Activated T-cell treated with anti-CD3 and anti-CD28 coated beads for 24 hours (primary cell): ENCODE data around the gene CYP26B1.
A peak's percentile ranks its signal among the peaks of the same experiment; 100 is the strongest.

ENCODE experiments used
- DNase-seq: peaks from one replicate; pipeline ENCODE4 v3.0.0-alpha.2; 2020; ENCODE audit warnings: low read depth

The CYP26B1 gene

DNA sequence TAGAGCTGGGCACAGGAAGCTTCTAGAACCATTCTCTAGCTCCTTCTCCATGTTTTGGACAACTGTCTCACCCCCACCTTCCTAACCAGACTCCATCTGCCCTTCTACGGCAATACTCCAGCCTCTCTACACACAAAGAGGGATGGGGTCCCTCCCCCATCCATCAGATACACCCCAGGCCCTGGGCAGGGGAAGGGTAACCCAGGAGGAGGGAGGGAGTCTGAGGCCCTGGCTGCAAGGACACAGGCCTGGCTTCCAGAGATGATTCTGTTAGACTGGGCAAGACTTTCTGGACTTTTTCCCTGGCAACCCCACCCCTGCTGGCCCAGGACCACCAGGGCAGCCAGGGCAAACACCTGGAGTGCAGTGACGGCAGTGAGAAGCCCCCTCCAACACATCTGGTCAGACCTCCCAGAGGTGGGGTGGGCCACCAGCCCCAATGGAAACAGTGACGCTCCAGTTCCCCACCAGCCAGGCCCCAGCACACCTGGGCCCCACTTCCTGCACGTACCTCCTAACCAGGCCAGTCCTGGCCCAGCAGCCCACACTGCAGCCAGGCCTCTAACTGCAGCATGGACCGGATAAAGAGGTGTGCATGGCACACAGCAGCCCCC lies 6.5 kb downstream of the CYP26B1 start:
- DNase-seq = no peak

DNA sequence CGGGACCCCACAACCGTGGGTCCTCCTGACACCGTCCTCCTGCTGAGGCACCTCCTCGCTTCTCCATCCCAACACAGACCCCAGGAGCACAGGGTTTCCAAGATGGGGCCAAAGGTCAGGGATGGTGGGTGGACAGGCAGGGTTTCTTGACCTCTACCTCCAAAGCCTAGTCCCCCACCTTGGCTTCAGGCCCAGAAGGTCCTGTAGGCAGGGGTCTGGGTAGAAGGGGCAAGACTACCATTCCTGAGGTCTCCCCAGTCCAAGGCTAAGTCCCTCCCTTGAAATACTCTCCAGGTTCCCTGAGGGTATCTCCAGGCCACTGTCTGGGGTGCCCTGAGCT lies 7.1 kb downstream of the CYP26B1 start:
- no peak for DNase-seq

DNA sequence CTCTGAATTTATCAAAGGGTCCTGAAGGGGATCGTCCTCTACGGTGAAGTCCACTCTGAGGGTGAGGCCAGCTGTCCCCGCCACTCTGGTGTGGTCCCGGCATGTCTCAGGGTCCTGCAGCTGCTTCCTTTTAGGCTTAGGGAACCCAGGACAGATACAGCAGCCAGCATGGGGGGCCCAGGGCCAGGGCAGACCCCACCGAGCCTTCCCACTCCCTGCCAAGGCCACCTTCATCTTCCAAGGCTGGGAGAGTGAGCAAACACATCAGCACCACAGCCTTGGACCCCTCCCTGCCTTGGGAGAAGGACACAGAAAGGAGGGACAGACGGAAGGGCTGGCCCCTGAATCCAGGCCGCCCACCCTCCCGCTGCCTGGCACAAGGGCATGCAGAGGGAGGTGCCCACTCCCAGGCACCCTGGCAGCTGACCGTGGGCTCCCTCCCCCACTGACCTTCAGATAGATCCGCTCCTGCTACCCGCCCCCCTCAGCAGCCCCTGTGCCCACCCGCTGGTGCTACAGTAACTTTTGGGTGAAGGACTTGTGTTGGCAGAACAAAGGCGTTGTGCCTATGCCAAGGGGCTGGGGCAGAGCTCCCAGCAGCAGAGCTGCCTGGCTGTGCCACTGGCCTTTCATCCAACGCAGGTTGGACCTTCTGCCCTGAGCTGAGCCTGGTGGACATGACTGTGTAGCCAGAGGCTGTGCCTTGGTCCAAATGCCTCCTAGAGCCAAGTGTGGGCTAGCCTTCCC lies 7.6 kb downstream of the CYP26B1 start:
- no peak for DNase-seq

DNA sequence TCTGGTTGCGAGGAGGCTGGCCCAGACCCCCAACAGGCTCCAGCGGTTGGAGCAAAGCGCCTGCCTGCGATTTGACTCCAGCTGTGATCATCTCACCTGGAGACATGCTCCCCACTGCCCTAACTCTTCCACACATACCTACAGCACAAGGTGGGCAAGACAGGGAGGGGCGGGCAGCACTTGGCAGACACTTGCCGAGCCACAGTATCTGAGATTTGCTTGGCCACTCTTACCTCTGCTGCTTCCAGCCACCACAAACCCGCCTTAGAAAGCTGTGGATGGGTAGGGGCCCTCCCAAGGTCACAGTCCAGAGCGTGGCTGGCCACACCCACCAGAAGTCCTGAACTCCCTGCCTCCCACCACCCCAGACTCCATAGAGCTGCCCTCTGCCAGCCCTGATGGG lies 8.2 kb downstream of the CYP26B1 start:
- DNase-seq = no peak

DNA sequence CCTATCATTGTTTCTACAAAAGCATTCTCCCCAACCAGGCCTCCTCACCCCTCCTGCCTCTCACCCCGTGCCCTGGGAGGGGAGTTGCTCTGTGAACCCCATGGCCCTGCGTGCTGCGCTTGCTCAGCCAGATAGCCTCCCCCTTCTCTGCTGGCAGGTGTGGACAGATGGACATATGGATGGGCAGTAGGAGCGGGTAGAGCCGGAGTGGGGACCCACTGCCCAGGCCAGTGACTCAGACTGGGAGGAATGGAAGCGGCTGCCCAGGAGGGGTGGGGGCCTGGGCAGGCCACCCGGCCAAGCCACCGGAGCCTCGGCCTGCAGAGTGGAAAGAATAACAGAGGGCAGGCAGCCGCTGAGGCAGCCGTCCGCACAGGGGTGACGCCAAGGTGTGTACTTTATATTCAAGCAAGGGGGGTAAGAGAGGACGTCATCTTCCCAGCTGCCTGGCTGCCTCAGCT lies 8.7 kb downstream of the CYP26B1 start:
- no peak for DNase-seq

DNA sequence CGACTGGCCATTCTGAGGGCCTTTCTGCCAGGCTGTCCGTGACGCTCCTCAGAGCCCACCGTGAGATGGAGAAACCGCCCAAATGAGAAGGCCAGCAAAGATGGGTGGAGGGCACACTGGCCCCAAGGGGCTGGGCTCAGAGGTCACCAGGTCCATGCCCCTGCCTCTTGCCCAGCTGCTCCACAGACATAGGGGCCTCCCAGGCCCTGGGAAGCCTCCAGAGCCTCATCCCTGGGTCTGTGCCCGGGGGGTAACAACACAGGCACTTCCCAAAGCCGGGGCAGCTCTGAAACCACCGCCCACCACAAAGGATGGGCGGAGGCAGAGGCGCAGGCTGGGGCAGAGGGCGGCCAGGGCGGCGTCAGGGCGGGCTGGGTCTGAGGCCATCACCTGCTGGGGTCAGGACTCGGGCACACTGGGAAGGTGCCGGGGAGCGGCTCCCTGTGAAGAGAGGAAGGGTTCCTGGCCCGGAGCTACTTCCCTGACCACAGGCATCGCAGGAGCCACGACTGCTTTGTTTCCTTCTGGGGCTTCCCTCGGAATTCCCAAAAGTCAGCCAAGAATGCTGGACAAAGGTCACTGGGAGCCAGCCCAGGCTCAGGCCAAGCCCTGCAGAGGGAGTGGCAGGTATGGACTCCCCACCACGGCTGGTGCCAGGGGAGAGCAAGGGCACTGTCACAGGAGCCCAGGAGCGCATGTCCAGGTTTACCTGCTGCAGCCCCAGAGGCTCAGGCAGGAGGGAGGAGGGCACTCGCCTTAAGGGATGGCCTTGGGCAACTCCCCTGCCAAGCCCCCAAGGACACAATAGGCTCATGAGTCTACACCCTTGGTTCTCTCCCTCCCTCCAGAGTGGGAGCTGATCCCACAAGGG lies 9.4 kb downstream of the CYP26B1 start:
- DNase-seq = no peak

DNA sequence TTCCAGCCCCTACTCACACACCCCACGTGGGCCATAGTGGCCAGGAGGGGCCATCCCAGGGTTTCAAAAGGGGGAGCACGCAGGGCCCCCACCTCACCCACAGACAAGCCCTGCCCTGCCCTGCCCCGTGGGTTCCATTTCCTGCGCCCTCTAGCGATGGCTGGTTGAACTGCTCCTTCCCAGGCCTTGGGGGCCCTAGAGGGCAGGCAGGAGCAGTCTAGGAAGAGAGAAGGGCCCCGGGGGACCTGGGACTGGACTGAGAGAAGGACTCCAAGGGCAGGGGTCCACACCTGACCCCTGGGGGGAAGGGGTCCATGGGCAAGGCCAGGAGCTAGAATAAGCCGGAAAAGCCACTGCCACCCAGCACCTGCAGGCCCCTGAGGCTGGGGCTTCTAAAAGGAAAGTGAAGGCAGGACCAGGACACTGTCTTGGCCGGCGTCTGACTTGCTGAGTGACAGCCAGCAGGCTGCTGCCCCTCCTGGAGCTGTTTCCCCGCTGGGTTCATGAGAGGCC lies 10.1 kb downstream of the CYP26B1 start:
- DNase-seq = peak; percentile 48

DNA sequence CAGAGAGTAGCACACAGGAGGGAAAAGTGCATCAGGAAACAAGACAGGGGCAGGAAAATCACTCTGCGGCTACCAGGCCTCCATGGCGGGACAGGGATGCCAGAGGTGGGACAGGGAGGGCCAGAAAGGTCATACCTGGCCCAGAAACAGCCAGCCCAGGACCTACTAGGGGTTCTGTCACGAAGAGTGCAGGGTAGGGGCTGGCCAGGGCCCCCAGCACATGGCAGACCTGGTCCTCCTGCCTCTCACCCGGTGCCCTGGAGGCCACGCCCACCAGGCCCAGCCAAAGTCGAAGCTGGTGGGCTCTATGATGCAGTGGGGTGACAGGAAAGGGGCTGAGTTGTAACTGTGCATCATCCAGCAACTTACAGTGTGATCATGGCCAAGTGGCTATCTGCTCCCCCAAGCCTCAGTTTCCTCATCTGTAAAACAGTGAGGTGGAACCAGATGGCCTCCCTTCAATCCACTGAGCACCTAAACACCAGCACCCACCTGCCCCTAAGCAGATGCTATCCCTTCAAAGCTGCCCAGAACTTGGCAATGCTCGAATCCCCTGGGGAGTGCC lies 10.6 kb downstream of the CYP26B1 start:
- DNase-seq = no peak

DNA sequence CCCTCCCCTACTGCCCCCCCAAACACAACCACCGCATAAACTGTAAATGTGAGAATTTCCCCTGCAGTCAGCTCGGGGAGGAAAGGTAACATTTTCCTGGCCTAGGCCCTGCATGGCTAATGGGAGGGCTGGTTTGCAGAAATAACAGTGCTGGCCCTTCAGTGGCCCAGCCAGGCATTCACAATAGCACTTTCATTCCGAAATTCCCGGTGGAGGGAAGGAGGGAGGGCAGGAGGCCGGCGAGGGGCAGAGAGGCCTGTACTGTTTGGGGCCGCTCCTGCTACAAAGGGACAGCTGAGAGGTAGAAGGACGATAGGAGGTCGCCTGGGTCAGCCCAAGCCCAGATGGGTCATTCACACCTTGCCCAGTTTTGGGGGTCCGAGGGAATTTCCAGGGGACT lies 11.3 kb downstream of the CYP26B1 start:
- no peak for DNase-seq

DNA sequence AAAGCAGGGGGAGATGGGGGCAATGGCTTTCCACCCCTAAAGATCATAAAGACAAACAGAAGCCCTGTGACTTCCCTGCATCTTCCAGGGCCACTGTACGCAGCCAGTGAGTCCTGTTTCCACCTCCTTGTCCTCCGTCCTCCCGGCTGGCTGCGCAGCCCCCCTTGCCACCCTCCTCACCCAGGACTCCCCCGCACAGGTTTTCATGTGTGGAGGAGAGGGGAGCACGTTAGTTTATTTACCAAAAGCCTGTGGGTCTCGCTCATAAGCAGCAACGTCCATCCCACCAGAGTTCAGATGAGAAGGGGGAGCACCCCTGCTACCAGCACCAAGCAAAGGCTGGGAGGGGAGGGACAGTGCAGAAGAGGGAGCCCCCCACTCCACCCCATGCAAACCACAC lies 11.7 kb downstream of the CYP26B1 start:
- no peak for DNase-seq

DNA sequence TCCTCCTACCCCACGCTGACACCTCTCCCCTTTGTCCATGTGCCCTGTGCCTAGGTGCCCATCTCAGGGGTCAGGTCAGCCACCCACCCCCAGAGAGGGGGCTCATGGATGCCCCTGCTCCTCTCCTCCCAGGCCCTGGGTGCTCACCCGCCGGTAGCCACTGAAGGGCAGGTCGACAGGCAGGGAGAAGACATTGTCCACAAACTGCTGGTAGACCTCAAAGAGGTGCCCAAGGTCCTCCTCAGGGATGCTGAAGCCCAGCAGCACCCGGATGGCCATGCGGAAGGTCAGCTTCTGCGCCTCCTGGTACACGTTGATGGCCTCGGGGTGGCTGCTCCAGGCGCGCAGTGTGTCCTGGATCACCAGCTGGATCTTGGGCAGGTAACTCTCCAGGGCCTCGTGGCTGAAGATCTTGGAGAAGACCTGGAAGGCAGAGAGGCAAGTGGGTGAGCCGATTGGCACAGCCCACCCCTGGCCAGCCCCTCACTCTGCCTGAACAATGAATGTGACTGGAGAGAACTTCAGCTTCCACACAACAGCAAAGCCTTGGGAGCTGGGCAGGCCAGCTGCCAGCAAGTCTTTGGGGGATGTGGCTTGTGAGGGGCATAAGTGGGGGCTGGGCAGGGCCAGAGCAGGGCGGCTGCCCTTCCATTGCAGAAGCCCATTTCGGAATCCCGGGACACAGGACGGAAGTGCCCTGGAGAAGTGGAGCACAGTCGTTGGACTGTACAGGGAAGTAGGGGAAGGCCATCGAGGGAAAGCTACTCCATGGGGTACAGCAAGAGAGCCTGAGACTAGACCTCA lies 12.5 kb downstream of the CYP26B1 start:
- DNase-seq = no peak

DNA sequence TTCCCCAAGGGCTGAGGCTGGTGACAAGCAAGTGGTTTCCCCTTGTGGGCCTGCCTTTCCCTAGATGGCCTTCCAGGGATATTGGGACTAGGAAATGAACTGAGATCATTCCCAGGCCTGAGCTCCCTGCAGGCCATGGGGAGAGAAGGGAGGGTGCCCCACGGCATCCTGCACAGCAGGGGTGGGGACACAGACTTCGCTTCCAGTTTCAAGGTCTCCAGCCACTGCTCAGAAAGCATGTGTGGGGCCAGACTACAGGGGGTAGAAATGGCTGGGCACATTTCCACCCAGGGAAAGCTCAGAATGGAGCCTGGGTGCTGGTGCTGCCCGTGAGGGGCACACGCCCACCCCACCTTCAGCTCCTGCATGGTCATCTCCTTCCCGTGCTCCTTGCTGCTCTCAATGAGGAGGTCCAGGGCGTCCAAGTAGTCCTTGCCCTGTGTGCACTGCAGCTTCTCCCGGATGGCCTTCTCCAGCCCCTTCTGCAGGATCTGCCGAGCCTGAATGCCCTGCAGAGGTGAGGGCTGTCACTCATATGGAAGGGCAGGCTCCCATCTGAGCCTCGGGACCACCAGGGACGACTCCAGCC lies 13.2 kb downstream of the CYP26B1 start:
- no peak for DNase-seq

DNA sequence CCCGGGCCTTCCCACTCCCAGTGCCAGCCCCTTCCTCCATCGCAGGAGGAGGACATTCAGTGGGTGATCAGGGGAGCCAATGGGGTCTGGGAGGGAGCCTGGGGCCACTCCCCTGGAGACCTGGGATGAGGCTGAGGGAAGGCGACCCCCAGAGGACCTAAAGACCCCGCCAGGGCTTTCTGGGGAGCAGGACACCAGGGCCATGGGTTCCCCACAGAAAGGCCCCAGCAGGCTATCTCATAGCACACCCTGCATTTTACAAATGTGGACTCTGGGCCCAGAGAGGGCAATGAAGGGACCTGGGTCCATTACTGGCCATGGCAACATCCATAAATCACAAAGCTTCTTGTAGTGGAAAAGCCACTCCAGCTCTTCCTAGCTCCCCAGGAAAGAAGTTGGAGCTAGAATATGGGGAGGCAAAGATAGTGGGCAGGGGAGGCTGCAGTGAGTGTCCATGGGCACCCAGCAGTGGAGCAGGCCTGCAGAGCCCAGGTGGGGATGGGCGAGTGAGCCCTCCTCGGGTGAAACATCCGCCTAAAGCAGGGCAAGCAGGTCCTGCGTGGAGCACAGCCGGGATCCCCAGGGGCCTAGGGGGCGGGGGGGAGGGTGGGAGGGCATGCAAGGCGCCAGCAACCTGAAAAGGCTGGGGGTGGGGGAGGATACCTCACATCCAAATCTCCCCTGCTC lies 13.8 kb downstream of the CYP26B1 start:
- no peak for DNase-seq

DNA sequence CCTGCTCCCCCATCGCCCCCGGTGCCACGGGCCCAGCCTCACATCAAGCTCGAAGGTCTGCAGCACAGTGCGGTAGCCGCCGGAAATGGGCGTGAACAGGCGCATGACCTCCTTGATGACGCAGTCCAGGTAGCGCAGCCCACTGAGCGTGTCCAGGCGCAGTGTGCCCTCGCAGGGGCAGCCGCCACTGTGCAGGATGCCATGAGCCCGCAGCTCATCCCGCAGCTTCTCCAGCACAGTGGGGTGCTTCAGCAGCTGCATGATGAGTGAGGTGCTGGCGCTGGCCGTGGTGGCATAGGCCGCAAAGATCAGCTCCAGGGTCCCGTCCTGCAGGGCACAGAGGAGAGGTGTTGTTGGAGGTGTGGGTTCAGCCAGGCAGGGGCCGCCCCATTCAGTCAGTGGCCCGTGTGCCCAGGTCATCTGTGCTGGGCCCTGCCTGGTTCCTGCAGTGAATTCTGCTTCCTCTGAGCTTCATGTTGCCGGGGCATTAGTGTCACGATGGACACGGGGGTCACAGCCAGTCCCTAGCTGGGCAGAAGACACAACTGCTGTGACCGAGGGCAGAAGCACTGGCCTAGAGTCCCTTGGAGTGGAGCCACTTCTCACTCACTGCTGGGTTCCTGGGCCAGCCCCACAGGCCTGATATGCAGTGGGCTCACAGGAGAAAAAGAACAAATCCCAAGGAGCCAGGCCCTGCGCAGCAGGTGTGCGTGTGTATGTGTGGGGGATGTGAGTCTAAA lies 14.5 kb downstream of the CYP26B1 start:
- DNase-seq = no peak

DNA sequence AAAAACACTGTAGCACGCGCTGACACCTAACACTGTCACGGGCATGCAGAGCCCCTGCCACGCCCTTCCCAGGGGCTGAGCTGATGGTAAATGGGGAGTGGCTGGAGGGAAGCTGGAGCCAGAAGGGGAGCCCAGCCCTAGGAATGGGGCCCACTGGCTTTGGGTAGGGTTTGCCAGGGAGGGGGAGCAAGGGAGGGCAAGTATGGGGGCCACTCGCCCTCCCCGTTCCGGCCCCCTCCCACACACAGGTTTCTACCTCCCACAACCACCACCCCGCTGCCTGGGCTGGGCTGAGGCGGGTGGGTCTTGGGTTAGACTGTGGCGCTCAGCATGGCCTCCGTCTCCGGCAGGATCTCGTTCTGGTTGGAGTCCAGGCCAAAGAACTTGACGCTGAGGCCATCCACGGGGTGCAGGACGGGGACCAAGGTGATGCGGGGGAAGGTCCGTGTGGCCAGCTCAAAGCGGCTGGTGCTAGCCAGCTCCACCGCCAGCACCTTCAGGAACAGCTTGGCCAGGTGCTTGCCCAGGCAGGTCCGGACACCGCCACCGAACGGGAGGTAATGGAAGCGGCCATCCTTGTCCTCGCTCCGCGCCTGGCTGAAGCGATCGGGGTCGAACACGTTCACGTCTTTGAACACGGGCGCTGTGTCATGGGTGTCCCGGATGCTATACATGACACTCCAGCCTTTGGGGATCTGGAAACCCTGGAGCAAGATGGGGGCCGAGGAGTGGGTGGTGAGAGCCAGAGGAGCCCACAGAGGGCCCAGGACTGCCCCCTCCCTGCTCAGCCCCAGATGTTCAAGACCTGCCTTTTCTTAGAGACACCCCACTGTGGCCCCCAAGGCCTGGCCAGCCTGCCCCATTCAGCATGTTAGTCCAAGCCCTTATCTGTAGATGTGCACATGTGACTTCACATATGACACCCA lies 15.5 kb downstream of the CYP26B1 start:
- DNase-seq = no peak

DNA sequence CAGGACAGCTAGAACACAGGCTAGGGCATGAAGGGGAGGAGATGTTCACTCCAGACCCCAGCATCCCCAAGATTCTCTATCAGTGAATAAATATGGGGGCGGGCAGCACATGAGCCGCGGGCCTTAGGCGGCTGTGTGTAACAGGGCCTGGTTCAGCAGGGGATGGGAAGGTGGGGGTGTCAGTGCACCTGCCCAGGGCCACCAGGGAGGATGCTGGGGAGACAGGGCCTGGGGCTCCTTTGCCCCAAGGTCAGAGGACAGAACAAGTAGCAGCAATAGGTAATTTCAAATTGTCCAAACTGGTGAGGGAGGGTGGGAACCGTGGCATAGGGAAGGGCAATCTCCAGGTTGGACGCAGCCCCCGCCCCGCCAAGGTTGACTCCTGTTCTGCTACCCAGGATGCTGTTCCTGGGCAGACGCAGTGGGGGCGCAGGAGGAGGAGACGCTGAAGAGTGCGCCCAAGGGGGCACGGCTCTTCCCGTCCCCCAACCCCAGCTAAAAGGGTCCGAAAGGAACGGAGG lies 16.2 kb downstream of the CYP26B1 start:
- no peak for DNase-seq

DNA sequence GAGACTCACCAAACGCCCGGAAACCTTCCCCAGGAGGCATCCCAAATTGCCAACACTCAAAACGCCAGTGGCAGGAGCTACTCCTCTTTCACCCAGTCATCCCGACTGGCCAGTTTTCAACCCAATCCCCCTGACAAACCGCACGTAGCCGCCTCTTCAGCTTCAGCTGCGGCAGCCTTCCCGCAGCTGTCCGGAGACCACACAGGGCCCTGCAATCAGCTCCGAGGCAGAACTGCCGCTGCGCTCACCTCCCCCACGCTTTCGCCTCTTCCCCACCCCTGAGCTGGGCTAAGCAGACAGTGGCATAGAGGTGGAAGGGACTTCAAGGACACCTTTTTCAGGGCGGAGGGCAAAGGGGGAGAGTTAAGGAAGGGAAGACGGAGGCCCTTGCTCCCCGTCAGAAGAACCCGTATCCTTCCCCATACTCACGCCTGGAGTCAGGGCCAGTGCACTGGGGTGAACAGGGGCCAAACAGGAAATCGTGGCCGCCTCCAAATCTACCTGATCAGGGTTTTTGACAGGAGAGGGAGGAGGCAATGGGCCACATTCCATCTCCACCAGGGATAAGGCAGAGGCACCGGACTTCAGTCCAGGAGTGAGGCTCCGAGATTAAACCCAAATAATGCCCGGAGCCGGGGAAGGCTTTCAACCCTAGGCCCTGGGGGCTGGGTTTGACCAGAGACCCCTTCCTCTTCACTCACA lies 16.9 kb downstream of the CYP26B1 start:
- DNase-seq = no peak
